IMR-90 (cell line): Measurements from ENCODE around the gene SYNRG. TPM values are rescaled to one million over a fixed set of nuclear protein-coding genes. Genes with fewer than 3 reads are reported as not detected.
A peak's percentile ranks its signal among the peaks of the same experiment; 100 is the strongest.

ENCODE experiments used
- ATAC-seq: fragments of 200-7000 bp; cut with Tn5 transposase; 2 replicates; pipeline ENCODE4 v1.9.1; 2020; ENCODE audit warnings: low read depth, mild to moderate bottlenecking, moderate library complexity
- BruUV-seq: library from RNA; stranded (reverse); fragments of 400-500 nt; replicated peaks from 2 replicates; lab custom pipeline; 2021; lab: Mats Ljungman, UMichigan
- CTCF ChIA-PET: fragments of 300-600 bp; formaldehyde crosslinking; extraction: SDS; loops from one replicate; lab custom pipeline; 2021; ENCODE audit warnings: antibody characterized with exemption; lab: Yijun Ruan, JAX
- POLR2A ChIA-PET: fragments of 300-600 bp; sonication (Branson Sonifier 250); formaldehyde crosslinking; loops from one replicate; lab custom pipeline; 2022; ENCODE audit warnings: antibody characterized with exemption; ENCODE audit not compliant: unreplicated experiment; lab: Charles Lee
- DNase-seq: peaks from one replicate; pipeline ENCODE4 v3.0.0; 2013
- H2AFZ ChIP-seq: replicated peaks from 2 replicates; pipeline ENCODE3; 2013; ENCODE audit warnings: low read length, mild to moderate bottlenecking; ENCODE audit not compliant: poor library complexity
- H2AK5ac ChIP-seq: 2 replicates; pipeline ENCODE4 v1.6.1; 2013; ENCODE audit warnings: low read depth, low read length, inconsistent platforms
- H2AK9ac ChIP-seq: replicated peaks from 2 replicates; pipeline ENCODE3; 2013; ENCODE audit warnings: mild to moderate bottlenecking, low read depth, low read length, moderate library complexity; ENCODE audit not compliant: poor library complexity
- H2BK120ac ChIP-seq: 2 replicates; pipeline ENCODE4 v1.6.1; 2013; ENCODE audit warnings: low read depth, low read length, inconsistent platforms
- H2BK15ac ChIP-seq: 3 replicates; pipeline ENCODE4 v1.6.1; 2013; ENCODE audit warnings: low read depth, low read length, inconsistent platforms
- H2BK20ac ChIP-seq: 2 replicates; pipeline ENCODE4 v1.6.1; 2013; ENCODE audit warnings: low read depth, mild to moderate bottlenecking, inconsistent platforms, low read length, moderate library complexity
- H2BK5ac ChIP-seq: 2 replicates; pipeline ENCODE4 v1.6.1; 2013; ENCODE audit warnings: mild to moderate bottlenecking, low read depth, low read length, inconsistent platforms; ENCODE audit not compliant: poor library complexity, severe bottlenecking
- H3K14ac ChIP-seq: replicated peaks from 2 replicates; pipeline ENCODE4 v1.6.1; 2013; ENCODE audit warnings: low read depth, low read length, inconsistent platforms
- H3K18ac ChIP-seq: 2 replicates; pipeline ENCODE4 v1.6.1; 2013; ENCODE audit warnings: low read depth, low read length, control low read depth
- H3K23ac ChIP-seq: 2 replicates; pipeline ENCODE4 v1.6.1; 2013; ENCODE audit warnings: low read depth, low read length, inconsistent platforms
- H3K27ac ChIP-seq: 2 replicates; pipeline ENCODE4 v1.5.1; 2013; ENCODE audit warnings: mild to moderate bottlenecking, control low read depth, low read length; ENCODE audit not compliant: insufficient read depth
- H3K27me3 ChIP-seq: 2 replicates; pipeline ENCODE4 v1.6.1; 2013; ENCODE audit warnings: low read length; ENCODE audit not compliant: control insufficient read depth, insufficient read depth
- H3K36me3 ChIP-seq: 2 replicates; pipeline ENCODE4 v1.6.1; 2013; ENCODE audit warnings: low read length, mixed read lengths; ENCODE audit not compliant: control insufficient read depth, insufficient read depth
- H3K4ac ChIP-seq: 2 replicates; pipeline ENCODE4 v1.6.1; 2013; ENCODE audit warnings: low read depth, low read length, inconsistent platforms
- H3K4me1 ChIP-seq: 2 replicates; pipeline ENCODE4 v1.6.1; 2013; ENCODE audit warnings: low read length, mixed read lengths; ENCODE audit not compliant: control insufficient read depth, insufficient read depth
- H3K4me2 ChIP-seq: 2 replicates; pipeline ENCODE4 v1.6.1; 2013; ENCODE audit warnings: low read depth, mild to moderate bottlenecking, control low read depth, low read length, moderate library complexity
- H3K4me3 ChIP-seq: 2 replicates; pipeline ENCODE4 v1.5.1; 2013; ENCODE audit warnings: low read depth, mild to moderate bottlenecking, control low read depth, low read length, moderate library complexity; ENCODE audit not compliant: insufficient read depth
- H3K56ac ChIP-seq: 2 replicates; pipeline ENCODE4 v1.6.1; 2013; ENCODE audit warnings: low read length, inconsistent platforms; ENCODE audit not compliant: insufficient read depth; ENCODE audit errors: extremely low read depth
- H3K79me1 ChIP-seq, 2 experiments: 2 replicates each; pipeline ENCODE4 v1.6.1; 2013; ENCODE audit warnings: low read length in 2 of 2, inconsistent platforms in 1 of 2, low read depth in 1 of 2
- H3K9ac ChIP-seq: 2 replicates; pipeline ENCODE4 v1.6.1; 2013; ENCODE audit warnings: low read depth, low read length, control low read depth
- H3K9me1 ChIP-seq: 2 replicates; pipeline ENCODE4 v1.6.1; 2013; ENCODE audit warnings: low read length, inconsistent platforms; ENCODE audit not compliant: insufficient read depth
- H3K9me3 ChIP-seq: 2 replicates; pipeline ENCODE4 v1.6.1; 2013; ENCODE audit warnings: low read length; ENCODE audit not compliant: control insufficient read depth, insufficient read depth
- H4K20me1 ChIP-seq: 2 replicates; pipeline ENCODE4 v1.6.1; 2013; ENCODE audit warnings: low read length, inconsistent platforms; ENCODE audit not compliant: insufficient read depth
- H4K5ac ChIP-seq: 2 replicates; pipeline ENCODE4 v1.6.1; 2013; ENCODE audit warnings: mild to moderate bottlenecking, low read depth, low read length, control low read depth
- H4K8ac ChIP-seq, 2 experiments: 2 replicates each; pipeline ENCODE4 v1.6.1; 2013; ENCODE audit warnings: low read depth in 2 of 2, low read length in 2 of 2, control low read depth in 1 of 2, inconsistent platforms in 1 of 2
- H4K91ac ChIP-seq: 2 replicates; pipeline ENCODE4 v1.6.1; 2013; ENCODE audit warnings: low read depth, low read length, inconsistent platforms; ENCODE audit not compliant: insufficient read depth
- CEBPB ChIP-seq: IDR thresholded peaks from 2 replicates; pipeline ENCODE4 v1.6.1; 2012; ENCODE audit warnings: low read depth, low read length, improper control_type of control experiment
- CTCF ChIP-seq: conservative IDR thresholded peaks from 2 replicates; pipeline ENCODE4 v1.5.1; 2012; ENCODE audit warnings: mild to moderate bottlenecking, low read depth, low read length, improper control_type of control experiment
- MAFK ChIP-seq: IDR thresholded peaks from 2 replicates; pipeline ENCODE4 v1.6.1; 2012; ENCODE audit warnings: low read depth, low read length, improper control_type of control experiment
- MAZ ChIP-seq: IDR thresholded peaks from 2 replicates; pipeline ENCODE4 v1.6.1; 2012; ENCODE audit warnings: low read depth, mild to moderate bottlenecking, low read length, improper control_type of control experiment, moderate library complexity, borderline replicate concordance
- NFE2L2 ChIP-seq: fragments of 150-350 bp; IDR thresholded peaks from 2 replicates; pipeline ENCODE4 v1.6.1; 2016; ENCODE audit warnings: low read depth, mild to moderate bottlenecking, low read length
- POLR2A ChIP-seq: IDR thresholded peaks from 2 replicates; pipeline ENCODE4 v1.6.1; 2012; ENCODE audit warnings: mild to moderate bottlenecking, low read depth, low read length
- RAD21 ChIP-seq: IDR thresholded peaks from 2 replicates; pipeline ENCODE4 v1.6.1; 2012; ENCODE audit warnings: low read length, improper control_type of control experiment
- RCOR1 ChIP-seq: IDR thresholded peaks from 2 replicates; pipeline ENCODE4 v1.6.1; 2012; ENCODE audit warnings: mild to moderate bottlenecking, low read length, improper control_type of control experiment; ENCODE audit not compliant: insufficient replicate concordance
- WGBS, 2 experiments: methylation state at CpG; one replicate each; pipeline versions ENCODE4 v1.1.5 to v1.1.7; 2013; ENCODE audit warnings: missing lambda C conversion rate in 2 of 2; ENCODE audit not compliant: insufficient read length in 1 of 2; ENCODE audit errors: extremely low coverage in 2 of 2; 5-methylcytosine and 5-hydroxymethylcytosine counted together
- dilution Hi-C: fragments of 300-500 bp; cut with HindIII; formaldehyde crosslinking; loops from one replicate; pipeline ENCODE4 v1.14.3; 2018; ENCODE audit warnings: low sequenced_read_pairs; ENCODE audit not compliant: unreplicated experiment
- in situ Hi-C: fragments of 300-500 bp; cut with MboI; formaldehyde crosslinking; loops from 3 replicates; pipeline ENCODE4 v1.14.3; 2019; ENCODE audit warnings: low sequenced_read_pairs, inconsistent platforms, mixed read lengths
- intact Hi-C: fragments of 100-400 bp; cut with micrococcal nuclease; formaldehyde crosslinking; loops from 2 replicates; pipeline ENCODE4 v1.10.0; 2022
- polyA plus RNA-seq, 3 experiments: library from polyadenylated mRNA; depleted of rRNA; stranded (reverse); fragments of >200 nt; gene quantifications; 2 replicates each; pipeline ENCODE4 v1.2.3, GENCODE V29; 2012; ENCODE audit warnings: low replicate concordance in 1 of 3
- total RNA-seq: library from RNA; depleted of rRNA; stranded (reverse); fragments of >200 nt; gene quantifications from 2 replicates; pipeline ENCODE4 v1.2.3, GENCODE V29; 2012
- TF ChIP-seq, protein P1 (sequence below): fragments of 150-350 bp; IDR thresholded peaks from 2 replicates; pipeline ENCODE4 v1.6.1; 2016; ENCODE audit warnings: low read depth, mild to moderate bottlenecking, low read length, moderate library complexity, borderline replicate concordance

Gene SYNRG
- total and polyA plus RNA-seq, 2 of the 4 experiments (the other 2 are of a cell fraction): 11.7 to 15.2 TPM

DNA sequence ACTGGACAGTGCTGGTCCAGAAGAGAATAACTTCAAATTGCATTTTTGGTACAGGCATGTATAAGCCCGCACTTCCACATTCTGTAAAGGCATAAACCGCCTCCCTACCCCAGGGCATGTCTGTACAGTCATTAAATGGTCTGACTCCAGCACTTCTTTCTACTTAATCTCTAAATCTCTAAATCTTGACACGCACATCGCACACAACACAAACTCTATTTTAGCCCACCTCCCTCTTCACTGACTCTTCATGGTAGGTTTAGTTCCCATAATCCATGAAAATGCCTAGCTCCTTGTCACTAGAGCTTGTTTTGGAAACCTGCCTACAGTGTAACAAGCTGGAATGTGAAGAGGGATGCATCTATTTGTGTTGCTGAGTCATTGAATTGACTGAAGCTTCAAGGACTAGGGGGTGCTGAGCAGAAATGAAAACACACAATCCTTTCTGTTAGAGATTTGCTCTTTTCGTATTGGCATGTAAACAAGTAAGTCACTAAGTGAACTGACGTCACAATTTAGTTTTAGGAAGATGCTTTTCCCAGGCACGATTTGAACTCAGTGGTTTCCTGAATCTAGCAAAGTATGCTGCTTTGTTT, 121.1 kb downstream of the SYNRG start (continued):
- TF ChIP-seq CTCF: no peak; the same call in 1 of the 2 replicates

DNA sequence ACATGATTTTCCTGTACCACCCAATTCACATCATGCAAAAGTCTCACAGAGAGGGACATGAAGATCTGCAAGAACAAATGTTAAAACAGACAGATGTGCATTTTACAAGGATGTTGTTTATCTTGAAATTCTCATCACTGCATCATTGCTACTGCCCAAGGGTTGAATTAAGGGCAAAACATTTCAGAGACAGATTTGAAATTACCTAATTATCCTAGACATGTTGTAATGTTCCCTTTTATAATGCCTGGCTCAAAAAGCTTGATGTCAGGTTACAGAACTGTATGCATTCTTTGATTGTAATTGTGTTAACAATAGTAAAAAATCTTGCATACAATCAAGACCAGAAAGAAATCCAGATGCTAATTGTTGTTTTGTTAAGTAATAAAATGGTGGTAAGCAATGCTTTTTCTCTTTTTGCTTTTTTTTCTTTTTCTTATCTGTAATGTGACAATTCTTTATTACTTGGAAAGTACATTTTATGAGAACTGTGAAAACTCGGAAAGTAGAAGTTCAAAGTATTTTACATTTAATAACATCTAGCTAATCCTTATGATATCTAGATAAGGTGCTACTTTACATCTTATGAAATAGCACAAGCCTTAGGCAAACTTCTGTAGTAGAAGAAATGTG, 123.2 kb downstream of the SYNRG start:
- ChIA-PET CTCF (interaction anchor here (0.6 kb wide), 1 partner anchor 209 kb away, joined by 3 read pairs; no protein-coding TSS in a partner anchor), POLR2A (no interaction called here)
- WGBS, 2 experiments: no CpG with 5 or more reads among the region's 1 CpG
- Histone ChIP-seq H2BK20ac (0 out of 2 replicates have a peak overlapping the region, but pooled peaks have one; percentile 49), H3K9me3 (no peaks in the 10 kb centered on the region), H3K18ac (no peak overlapping the region), H4K8ac (no peak overlapping the region), H3K79me1 (peaks cover 0 to 38% of the 10 kb centered on the region in 2 experiments; a peak in 2 of 4 replicates), H3K56ac (no peak overlapping the region), H2BK15ac (no peak overlapping the region), H3K14ac (no peak overlapping the region), H2AK5ac (no peak overlapping the region), H3K4me1 (peaks cover 9% of the 10 kb centered on the region), H3K4ac (no peak overlapping the region; the same call in 1 of the 2 replicates), H4K5ac (no peak overlapping the region), H2AK9ac (no peak overlapping the region), H3K9me1 (peaks cover 7% of the 10 kb centered on the region), H3K9ac (no peak overlapping the region), H4K20me1 (peaks cover 17% of the 10 kb centered on the region; the same call in 1 of the 2 replicates), H3K23ac (no peak overlapping the region), H3K4me2 (no peak overlapping the region), H4K91ac (no peak overlapping the region), H2BK120ac (no peak overlapping the region), H3K36me3 (no peaks in the 10 kb centered on the region), H3K27me3 (no peaks in the 10 kb centered on the region), H2AFZ (no peak overlapping the region), H2BK5ac (no peak overlapping the region), H3K27ac (no peak overlapping the region), H3K4me3 (no peak overlapping the region)
- ATAC-seq: no peak
- dilution Hi-C loops: no loop called here
- DNase-seq: no peak
- TF ChIP-seq, protein P1, sequence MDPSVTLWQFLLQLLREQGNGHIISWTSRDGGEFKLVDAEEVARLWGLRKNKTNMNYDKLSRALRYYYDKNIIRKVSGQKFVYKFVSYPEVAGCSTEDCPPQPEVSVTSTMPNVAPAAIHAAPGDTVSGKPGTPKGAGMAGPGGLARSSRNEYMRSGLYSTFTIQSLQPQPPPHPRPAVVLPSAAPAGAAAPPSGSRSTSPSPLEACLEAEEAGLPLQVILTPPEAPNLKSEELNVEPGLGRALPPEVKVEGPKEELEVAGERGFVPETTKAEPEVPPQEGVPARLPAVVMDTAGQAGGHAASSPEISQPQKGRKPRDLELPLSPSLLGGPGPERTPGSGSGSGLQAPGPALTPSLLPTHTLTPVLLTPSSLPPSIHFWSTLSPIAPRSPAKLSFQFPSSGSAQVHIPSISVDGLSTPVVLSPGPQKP: no peak
- TF ChIP-seq NFE2L2: no peak
- TF ChIP-seq POLR2A: no peak
- TF ChIP-seq CEBPB: no peak
- TF ChIP-seq RAD21: no peak
- TF ChIP-seq CTCF: no peak
- no peak for TF ChIP-seq MAZ
- no peak for TF ChIP-seq MAFK
- TF ChIP-seq RCOR1: no peak
- intact Hi-C loops: no loop called here
- in situ Hi-C loops: no loop called here
- BruUV-seq: no TSS peak
